HG03457 (cell line): ENCODE data around the gene OSBPL5.

Experiments
- ATAC-seq: cut with Tn5 transposase; IDR thresholded peaks from one replicate; pipeline ENCODE4 v1.9.1; 2021; ENCODE audit warnings: moderate number of reproducible peaks; ENCODE audit not compliant: unreplicated experiment

OSBPL5 gene

DNA sequence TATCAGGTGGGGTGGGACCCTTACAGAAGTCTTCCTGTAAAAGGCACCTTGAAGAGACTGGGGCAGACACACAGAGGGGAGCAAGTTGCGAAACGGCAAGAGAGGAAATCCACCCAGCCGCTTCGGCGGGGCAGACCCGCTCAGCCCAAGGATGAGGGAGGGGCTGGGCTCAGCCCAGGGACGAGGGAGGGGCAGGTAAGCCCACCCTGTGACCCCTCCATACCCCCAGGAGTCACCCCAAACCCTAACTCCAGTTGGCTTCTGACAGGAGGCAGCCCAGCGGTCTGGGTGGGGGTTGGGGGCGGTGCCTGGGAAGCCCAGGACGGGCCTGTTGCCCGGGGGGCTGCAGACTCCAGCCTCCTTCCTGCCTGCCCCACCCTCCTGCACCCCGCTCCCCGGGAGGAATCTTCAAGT, 965 bp downstream of the OSBPL5 start:
- no peak for ATAC-seq

DNA sequence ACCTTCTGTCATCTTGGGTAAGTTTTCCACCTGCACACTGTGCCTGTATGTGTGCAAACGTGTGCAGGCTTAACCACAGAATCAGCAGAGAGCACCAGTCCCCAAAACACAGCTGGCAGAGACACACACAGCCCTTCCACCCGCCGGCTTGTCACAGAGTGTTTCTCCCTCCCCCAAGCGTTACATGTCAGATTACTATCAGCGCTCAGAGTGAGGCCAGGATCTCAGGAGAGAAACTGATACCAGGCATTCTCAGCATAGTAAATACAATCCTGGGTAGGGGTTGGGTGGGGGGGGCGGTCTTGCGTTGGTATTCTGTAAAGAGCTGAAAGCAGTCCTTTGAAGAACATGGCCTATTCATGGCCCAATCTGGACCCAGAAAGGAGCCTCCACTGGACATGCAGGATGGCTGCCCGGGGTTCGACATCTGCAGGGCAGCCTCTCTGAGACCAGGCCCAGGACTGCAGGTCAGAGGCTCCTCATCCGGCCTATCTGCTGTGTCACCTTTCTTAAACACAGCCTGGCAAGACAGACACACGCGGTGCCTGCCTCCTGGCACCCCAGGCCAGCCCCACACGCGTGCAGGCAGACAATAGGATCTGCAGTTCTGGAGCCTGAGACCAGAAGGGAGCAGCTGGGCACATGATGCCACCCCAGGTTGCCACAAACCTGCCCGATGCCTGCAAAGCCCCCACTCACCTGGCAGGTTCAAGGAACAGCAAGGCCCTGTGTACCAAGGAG, 1.7 kb downstream of the OSBPL5 start:
- ATAC-seq: no peak

DNA sequence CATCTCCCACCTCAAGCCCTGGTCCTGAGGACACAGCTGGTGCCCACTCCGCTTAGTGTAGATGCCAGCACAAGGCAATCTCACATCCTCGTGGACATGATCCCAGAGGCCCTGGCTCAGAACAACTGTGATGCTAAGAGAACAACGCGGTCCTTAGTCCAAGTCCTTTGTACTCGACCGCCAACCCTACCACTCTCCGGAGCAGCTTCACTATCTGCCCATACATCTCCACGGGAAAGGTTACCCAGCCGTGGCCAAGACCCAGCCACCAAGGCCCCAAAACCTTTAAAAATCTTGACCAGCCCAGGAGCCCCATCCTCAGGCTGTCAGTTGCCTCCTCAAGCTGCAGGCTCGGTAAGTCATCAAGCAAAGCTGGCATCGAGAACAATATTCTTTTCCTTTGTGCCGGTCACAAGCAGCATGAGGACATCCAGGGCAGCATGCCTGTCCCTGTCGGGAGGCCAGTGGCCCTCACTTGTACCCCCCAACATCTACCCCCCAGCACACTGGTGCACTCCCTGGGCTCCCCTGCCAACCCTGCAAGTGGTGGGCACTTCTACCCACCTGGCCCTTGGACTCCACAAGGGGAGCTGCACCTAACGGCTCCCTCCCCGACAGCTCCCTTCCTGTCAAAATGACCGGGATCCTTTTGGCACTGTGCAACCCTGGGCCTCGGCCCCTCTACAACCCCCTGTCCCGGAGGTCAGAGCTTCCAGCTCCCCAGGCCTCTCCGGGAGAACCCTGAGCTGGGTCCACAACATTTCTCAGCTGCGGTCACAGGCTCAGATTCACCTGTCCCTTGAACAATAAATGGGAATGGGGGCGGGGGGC, 2.5 kb downstream of the OSBPL5 start:
- no peak for ATAC-seq

DNA sequence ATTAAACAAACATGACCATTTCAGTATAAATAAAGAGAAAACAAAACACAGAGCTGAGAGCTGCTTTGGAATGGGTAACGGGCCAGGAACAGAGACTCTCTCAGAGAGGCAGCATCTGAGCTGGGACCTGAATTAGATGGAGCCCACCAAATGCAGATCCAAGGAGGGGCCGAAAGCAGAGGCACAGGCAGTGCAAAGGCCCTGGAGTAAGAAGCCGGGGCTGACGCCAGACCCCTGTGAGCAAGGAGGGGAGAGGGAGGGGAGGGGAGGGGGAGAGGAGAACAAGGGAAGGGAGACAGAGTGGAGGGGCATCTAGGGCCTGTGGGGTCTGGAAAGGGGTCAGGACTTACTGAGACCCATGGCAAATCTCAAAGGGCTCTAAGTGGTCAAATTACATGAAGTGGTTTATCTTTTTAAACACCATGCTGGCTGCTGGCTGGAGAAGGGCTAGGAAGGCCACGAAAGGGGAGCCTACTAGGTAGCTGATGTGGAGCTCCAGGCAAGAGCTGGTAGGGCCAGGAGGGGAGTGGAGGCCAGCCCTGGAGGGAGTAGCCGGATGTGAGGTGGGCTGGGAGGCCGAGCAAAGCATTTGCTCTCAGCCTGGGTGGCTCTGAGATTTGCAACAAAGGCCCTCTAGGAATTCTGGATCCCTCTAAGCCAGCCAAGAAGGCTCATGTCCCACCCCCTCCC, 3.2 kb downstream of the OSBPL5 start:
- ATAC-seq: no peak

DNA sequence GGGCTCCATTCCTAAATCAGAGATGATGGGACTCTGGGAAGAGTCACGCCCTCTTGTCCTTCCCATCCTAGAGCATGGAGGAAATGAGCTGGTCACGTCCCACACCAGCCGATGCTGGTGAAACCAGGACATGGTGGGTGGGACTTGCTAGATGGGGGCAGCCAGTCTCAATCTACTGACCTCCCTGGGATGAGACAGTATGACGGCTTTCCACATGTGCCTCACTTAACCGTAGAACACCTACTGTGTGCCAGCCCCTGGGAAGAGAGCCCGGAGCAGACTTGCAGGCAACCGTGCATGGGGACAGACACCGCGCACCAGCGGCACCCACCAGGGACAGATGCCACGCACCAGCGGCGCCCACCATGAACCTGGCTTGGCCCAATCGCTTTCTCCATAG, 3.8 kb downstream of the OSBPL5 start:
- no peak for ATAC-seq

DNA sequence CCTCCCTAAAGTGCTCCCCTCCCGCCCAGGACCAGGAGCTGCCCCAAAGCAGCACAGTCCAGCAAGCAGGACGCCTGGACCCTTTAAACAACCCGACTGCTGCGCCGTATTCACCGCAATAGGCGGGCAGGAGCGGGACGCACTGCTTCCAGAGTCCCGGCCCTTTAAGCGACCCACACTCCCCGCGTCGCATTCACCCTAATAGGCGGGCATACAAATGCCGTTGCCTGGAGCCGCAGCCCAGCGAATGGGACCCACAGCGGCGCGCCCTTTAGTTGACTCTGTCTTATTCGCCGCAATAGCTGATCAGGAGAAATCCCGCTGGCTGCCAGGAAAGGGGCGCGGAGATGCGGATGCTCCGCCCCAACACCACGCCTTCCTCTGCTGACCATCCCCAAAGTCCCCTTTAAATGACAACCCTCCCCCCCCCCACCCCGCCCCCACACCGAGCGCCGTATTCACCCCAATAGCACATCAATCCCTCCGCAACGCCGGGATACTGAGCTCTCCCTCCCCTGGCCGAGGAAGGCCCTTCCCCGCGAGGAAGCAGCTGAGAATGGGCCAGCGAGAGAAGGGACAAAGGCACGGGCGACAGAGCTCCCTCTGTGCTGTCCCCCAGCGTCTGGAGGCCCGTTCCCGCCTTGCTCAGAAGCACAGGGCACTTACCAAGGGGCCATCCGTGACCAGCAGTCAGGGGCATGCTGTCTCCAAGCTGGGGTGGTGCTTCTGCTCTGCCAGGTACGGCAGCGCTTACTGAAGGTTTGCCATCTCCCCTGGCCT, 4.7 kb downstream of the OSBPL5 start:
- ATAC-seq: no peak

DNA sequence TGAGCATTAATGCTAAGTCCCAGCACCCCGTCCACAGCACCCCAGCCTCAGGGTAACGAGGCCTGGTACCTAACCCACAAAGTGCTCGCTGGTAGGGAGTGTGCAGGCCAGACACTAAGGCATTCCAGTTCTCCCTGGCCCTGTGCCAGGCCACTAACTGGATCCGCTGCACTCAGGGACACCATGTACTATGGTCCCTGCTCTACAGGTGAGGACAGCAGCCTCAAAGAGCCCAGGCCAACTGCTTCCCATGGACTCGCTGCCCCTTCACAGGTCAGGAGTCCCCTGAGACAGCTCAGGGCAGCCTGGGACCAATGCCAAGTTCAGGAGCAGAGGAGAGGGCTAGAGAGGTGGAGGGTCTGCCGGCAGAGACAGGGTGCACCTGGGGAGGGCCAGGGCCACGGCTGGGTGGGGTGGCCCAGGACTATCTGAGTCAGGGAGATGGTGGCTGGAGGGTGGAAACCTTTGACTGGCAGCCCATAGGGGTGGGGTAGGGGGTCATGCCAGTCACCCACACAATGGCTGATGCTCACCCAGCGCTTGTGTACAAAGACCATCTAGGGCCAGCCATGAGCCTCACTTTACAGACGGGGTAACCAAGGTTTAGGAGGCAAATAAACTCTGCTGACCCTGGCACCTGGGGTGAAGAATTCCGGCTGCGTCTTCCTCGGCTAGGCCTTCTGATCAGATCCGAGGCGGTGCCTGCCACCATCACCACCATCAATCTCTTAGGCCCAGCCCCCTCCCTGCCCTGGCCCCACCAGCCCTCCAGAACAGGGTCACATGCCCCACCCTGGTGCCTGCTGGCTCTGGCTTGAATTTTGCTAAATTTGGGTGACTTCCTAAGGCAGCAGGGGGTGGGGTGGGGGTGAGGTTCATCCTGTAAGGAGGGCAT, 5.6 kb downstream of the OSBPL5 start:
- no peak for ATAC-seq

DNA sequence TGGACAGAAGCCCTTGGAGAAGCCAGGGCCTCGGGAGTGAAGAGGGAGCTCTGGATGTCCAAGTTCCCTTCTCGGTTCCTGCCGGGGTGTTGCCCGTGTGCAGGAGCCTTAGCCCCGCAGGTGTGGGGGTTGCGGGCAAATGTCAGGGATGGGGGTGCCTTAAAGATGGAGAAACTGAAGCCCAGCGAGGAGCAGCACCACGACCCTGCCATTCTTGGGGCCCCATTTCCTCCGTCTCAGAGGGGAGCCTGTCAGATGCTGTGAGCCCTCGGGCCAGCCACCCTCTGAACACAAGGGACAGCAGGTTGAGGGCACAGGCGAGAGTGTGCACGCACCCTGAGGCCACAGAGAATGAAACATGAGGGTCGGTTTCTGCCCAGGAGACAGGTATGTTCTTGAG, 6.3 kb downstream of the OSBPL5 start:
- no peak for ATAC-seq

DNA sequence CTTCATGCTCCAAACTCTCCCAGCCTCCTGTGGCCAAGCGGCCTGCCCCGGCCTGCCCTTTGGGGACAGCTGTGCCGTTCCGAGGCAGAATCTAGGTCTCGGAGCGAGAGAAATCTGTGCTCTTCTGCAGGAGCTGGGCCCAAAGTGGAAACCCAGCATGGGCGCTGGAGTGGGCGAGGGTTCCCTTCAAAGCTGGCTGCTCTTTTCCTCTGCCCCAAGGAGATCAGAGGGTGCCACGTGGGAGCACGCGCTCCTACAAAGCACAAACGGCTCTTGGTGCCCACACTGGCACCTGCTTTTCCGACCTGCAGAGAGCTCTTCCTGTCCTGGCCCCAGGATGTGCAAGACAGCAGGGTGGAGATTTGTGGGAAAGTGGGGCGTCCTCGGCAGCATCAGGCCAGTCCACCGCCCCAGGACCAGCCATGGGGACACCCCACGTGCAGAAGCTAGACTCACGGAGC, 6.9 kb downstream of the OSBPL5 start:
- no peak for ATAC-seq

DNA sequence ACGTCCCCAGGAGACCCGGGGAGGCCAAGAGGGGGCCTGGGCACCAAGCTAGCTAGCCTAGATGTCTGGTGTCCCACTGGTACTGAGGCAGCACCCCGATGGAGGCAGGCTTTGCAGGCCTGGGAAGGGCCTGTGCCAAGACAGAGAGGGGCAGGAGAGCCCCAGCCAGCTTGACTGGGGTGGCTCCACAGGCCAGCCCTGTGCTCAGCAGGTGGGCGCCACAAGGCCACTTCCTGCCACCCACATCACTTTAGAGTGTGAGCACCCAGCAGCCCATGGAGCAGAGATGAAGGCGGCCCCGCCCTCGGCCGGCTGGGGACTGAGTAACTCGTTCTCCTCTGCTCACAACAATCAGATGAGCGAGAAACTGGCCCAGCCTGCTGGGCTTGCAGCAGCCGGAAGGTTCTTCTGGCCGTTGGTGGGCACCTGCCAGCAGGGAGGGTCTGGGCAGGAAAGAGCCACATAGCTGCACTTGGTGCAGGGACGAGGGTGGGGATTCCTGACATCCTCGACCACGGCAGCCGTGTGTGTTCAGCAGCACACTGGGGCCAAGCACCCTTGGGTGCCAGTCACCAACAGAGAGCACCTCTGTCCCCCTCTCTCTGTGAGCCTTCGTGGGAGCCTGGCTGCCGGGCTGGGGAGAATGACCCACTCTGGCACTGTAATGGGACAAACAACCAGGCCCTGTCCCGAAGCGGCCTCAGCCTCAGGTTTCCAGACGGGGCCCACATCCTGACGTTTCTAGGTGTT, 7.6 kb downstream of the OSBPL5 start:
- ATAC-seq: no peak

DNA sequence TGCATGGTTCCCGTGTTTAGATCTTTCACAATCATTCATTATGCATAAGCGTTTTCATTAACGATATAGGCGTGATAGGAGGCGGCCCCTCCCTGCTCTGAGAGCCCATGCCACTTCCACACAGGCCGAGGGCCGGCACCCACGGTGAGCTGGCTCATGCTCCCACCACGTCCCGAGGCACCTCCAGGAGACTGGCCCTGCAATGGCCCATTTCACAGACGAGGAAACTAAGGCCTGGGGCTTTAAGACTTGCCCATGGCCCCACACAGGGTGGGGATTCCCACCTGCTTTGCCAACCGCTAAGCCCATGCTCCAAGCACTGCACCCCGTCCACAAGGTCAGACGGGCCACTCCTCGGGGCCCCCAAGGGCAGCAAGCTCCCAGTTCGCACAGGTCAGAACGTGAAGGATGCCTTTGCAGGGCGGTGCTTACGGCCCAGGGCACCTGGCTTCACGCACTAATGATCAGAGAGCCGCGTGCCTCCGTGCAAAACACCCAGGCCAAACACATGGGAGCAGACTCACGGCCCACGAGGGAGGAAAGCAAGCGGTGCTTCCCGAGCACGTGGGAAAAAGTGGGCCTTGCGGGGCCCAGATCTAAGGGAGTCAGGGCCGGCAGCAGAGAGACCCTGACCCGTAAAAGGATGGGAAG, 8.3 kb downstream of the OSBPL5 start:
- no peak for ATAC-seq

DNA sequence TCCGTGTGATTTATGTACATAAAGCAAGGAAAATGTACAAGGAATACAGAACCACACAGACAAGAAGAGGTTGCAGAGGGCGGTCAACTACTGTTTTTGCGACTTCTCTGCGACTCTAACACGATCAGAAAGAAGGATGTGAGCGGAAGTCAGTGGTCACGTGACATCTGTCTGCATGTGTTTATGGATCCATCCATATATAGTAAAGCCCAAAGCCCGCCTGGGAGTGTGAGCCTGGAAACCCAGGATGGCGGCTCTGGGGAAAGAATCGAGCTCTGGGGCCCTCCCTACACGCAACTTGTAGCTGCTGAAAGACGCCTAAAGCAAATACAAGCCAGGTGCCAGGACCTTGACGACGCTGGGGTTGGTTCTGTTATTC, 8.8 kb downstream of the OSBPL5 start:
- ATAC-seq: no peak

DNA sequence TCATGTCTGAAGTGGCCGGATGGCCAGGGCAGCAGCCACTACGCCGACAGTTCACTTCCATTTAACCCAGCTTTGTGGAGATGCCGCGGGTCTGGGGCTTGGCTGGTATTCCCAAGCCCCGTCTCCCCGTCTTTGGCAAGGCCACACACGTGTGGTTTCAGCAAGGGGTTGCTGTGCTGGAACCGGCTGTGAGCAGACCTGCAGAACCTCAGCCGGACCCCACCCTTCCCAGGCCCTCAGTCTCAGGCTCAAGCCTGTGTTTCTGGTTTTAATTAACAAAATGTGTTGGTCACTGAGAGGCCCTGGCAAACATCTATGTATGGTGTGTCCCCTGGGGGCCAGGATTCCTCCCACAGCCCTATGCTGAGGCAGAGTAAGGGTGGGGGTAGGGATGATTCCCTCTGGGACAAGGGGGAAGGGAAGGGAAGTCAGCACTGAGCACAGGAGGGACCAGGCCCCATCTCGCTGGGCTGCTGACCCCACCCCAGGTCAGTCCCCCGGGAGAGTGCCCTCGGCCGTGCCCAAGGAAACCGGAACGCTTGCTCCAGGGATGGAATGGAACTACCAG, 9.3 kb downstream of the OSBPL5 start:
- ATAC-seq: no peak

DNA sequence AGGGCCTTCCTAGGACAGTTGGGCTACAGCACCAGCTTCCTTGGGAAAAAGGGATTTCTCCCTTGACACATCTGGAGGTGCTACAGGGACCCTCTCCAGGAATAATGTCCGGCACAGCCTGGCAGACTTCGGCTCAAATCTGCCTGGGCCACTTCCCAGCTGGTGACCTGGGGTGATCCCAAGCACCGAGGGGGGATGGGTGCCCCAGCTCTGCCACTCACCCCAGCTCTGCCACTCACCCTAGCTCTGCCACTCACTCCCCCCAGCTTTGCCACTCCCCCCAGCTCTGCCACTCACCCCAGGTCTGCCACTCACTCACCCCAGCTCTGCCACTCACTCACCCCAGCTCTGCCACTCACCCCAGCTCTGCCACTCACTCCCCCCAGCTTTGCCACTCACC, 9.9 kb downstream of the OSBPL5 start:
- no peak for ATAC-seq

DNA sequence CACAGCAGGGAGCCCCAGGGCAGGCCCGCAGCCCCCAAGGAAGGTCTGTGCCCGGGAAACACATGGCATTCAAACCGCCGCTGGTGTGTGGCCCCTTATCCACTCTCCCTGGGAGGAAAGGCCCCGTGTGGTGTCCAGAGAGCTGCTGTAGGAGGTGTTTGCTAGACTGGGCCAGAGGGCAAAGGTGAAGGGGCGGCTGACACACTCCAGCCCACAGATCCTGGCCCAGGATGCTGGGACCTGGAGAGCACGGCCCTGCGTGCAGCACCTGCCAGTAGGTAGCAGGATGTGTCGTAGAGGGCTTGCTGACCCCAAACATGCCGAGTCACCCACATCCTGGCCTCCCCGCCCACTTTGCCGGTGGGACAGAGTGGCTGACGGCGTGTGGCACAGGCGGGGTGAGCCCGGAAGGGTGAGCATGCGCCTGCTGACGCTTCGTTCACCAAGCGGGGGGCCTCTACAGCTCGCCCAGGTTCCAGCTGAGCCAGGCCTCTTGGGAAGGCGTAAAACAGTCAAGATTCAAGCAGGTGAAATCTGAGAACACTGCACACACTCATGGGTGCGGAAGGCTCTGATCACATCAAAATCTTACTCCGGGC, 11.0 kb downstream of the OSBPL5 start:
- no peak for ATAC-seq

DNA sequence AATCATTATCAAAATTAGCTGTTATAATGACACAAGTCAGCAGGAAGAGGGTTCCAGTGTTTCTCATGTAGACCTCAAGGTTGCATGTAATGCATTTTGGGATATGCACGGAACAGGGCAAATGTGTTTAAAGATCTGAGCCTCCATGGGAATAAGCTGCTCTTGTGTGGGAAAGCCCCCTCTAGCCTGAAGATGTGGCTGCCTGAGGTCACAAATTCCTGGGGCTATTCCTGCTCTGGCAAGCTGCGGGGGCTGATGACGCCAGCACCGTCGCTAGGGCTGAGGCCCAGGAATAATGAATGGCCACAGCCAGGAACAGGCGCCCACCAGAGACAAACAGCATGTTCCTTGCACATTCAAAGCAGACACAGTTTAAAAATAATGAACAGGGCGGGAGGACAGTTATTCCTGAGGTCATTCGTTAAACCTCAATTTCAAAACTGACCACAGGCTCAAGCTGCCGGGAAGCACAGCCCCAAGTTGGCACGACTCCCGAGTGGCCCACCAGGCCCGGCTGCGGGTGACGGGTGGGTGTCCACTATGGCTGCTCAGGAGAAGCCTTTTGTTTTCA, 11.7 kb downstream of the OSBPL5 start:
- ATAC-seq: no peak

DNA sequence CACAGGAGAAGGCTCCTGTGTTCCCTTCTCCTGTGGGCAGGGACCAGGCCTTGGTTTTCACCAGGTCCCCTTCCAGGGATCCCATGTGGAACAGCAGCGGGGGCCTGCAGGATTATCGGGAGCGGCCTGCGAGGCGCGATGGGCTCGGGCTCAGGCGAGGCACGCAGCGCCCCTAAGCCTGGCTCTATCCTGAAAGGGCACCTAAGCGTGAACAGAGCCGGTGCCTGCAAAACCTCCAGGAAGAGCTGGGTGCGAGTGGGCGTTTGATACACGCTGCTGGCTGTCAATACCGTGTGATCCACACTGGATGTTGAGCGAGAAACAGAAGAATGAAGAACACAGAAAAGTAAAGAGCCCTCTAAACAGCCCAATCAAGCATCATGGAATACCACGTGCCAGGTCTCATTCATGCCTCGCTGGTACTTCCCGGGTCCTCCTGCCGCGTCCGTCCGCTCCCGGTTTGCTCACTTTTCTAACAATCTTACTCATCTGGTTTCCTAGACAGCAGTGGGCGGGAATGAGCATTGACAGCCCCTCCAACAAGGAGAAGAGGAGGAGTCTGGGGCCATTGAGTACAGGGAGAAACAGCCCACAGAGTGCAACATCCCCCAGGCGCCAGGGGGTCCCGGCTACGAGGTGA, 12.5 kb downstream of the OSBPL5 start:
- ATAC-seq: no peak
